Left forelimb (tissue), 1 donor: ENCODE data around the gene FLRT1.

ENCODE experiments used
- DNase-seq: peaks from one replicate; pipeline ENCODE4 v3.0.0-alpha.2; 2018; ENCODE audit warnings: low spot score

Gene FLRT1

GRCh38 chr11:64048042-64048854, 12.5 kb downstream of the FLRT1 start:
- no peak for DNase-seq

GRCh38 chr11:64049509-64049908, 13.8 kb downstream of the FLRT1 start:
- DNase-seq, result no peak

- DNase-seq, result no peak
Observed at GRCh38 chr11:64051297-64051696, 15.6 kb downstream of the FLRT1 start.

GRCh38 chr11:64052436-64052835, 16.7 kb downstream of the FLRT1 start:
- no peak for DNase-seq

GRCh38 chr11:64052938-64053622, 17.3 kb downstream of the FLRT1 start:
- no peak for DNase-seq

- no peak for DNase-seq
Observed at GRCh38 chr11:64053699-64054098, 18.0 kb downstream of the FLRT1 start.

- DNase-seq, result no peak
Observed at GRCh38 chr11:64055077-64055476, 19.3 kb downstream of the FLRT1 start.

- no peak for DNase-seq
Observed at GRCh38 chr11:64056213-64056785, 20.6 kb downstream of the FLRT1 start.

GRCh38 chr11:64056861-64057260, 21.1 kb downstream of the FLRT1 start:
- DNase-seq, result no peak

- no peak for DNase-seq
Observed at GRCh38 chr11:64057890-64058289, 22.2 kb downstream of the FLRT1 start.

GRCh38 chr11:64058494-64058893, 22.8 kb downstream of the FLRT1 start:
- DNase-seq, result no peak

GRCh38 chr11:64059339-64060140, 23.8 kb downstream of the FLRT1 start:
- DNase-seq, result no peak

GRCh38 chr11:64060263-64060860, 24.6 kb downstream of the FLRT1 start:
- no peak for DNase-seq

- no peak for DNase-seq
Observed at GRCh38 chr11:64060861-64061444, 25.2 kb downstream of the FLRT1 start.

GRCh38 chr11:64062185-64063039, 26.7 kb downstream of the FLRT1 start:
- no peak for DNase-seq

- DNase-seq, result no peak
Observed at GRCh38 chr11:64063777-64064176, 28.0 kb downstream of the FLRT1 start.

- DNase-seq, result no peak
Observed at GRCh38 chr11:64064374-64065140, 28.8 kb downstream of the FLRT1 start.

- no peak for DNase-seq
Observed at GRCh38 chr11:64065141-64065465, 29.4 kb downstream of the FLRT1 start.

- no peak for DNase-seq
Observed at GRCh38 chr11:64065712-64066111, 30.0 kb downstream of the FLRT1 start.
